H1 (cell line): ENCODE measurements around the gene GAS7. TPM values are rescaled to one million over a fixed set of nuclear protein-coding genes. Genes with fewer than 3 reads are reported as not detected.

Source experiments
- CTCF ChIA-PET: fragments of 300-600 bp; sonication (Branson Sonifier 250); formaldehyde crosslinking; loops from one replicate; lab custom pipeline; 2021; ENCODE audit not compliant: partially characterized antibody; lab: Charles Lee
- POLR2A ChIA-PET: fragments of 300-600 bp; sonication (Branson Sonifier 250); formaldehyde crosslinking; loops from one replicate; lab custom pipeline; 2021; ENCODE audit warnings: inconsistent platforms; ENCODE audit not compliant: partially characterized antibody; lab: Charles Lee
- DNase-seq, 2 experiments: peaks; one replicate each; pipeline versions ENCODE4 v3.0.0 to v3.0.0-alpha.2; 2010 to 2022; ENCODE audit warnings: low spot score in 2 of 2, low read depth in 1 of 2, mixed read lengths in 1 of 2
- FAIRE-seq: peaks from 2 replicates; lab custom pipeline; 2011; peaks lifted over from hg19 to GRCh38; lab: Jason Lieb, UNC
- H2AFZ ChIP-seq: 2 replicates; pipeline ENCODE4 v1.8.1; 2012; ENCODE audit warnings: low read length, inconsistent platforms
- H2AK5ac ChIP-seq: 2 replicates; pipeline ENCODE4 v1.6.1; 2013; ENCODE audit warnings: low read depth, low read length
- H2BK120ac ChIP-seq: replicated peaks from 2 replicates; pipeline ENCODE3; 2013; ENCODE audit warnings: low read depth, low read length, inconsistent platforms
- H2BK12ac ChIP-seq: 2 replicates; pipeline ENCODE4 v1.6.1; 2013; ENCODE audit warnings: low read depth, low read length
- H2BK15ac ChIP-seq: 2 replicates; pipeline ENCODE4 v1.6.1; 2013; ENCODE audit warnings: low read length
- H2BK20ac ChIP-seq: 2 replicates; pipeline ENCODE4 v1.6.1; 2013; ENCODE audit warnings: low read length
- H2BK5ac ChIP-seq: 2 replicates; pipeline ENCODE4 v1.6.1; 2013; ENCODE audit warnings: low read depth, low read length
- H3K14ac ChIP-seq: 2 replicates; pipeline ENCODE4 v1.6.1; 2013; ENCODE audit warnings: inconsistent platforms; ENCODE audit not compliant: insufficient read length
- H3K18ac ChIP-seq: 2 replicates; pipeline ENCODE4 v1.6.1; 2013; ENCODE audit warnings: low read length; ENCODE audit errors: extremely low read depth
- H3K23ac ChIP-seq: 2 replicates; pipeline ENCODE4 v1.6.1; 2013; ENCODE audit warnings: inconsistent platforms; ENCODE audit not compliant: insufficient read length
- H3K23me2 ChIP-seq: 2 replicates; pipeline ENCODE4 v1.6.1; 2013; ENCODE audit warnings: low read depth, low read length
- H3K27ac ChIP-seq: 2 replicates; pipeline ENCODE4 v1.6.1; 2011; ENCODE audit warnings: low read depth, low read length, inconsistent platforms
- H3K27me3 ChIP-seq, 4 experiments: replicated peaks in 1 of 4; 1 replicate in 1 of 4; 2 replicates in 3 of 4; pipeline versions ENCODE4 v1.6.1 to v1.8.1; 2011 to 2013; ENCODE audit warnings: low read length in 3 of 4, mild to moderate bottlenecking in 3 of 4, inconsistent platforms in 2 of 4, mixed read lengths in 2 of 4, moderate library complexity in 1 of 4; ENCODE audit not compliant: control insufficient read depth in 3 of 4, insufficient read depth in 3 of 4; ENCODE audit errors: extremely low read depth in 1 of 4
- H3K36me3 ChIP-seq, 4 experiments: 2 replicates each; pipeline versions ENCODE4 v1.6.1 to v1.8.1; 2011 to 2013; ENCODE audit warnings: mild to moderate bottlenecking in 4 of 4, low read length in 3 of 4, moderate library complexity in 2 of 4, control low read depth in 1 of 4, inconsistent platforms in 1 of 4; ENCODE audit not compliant: insufficient read depth in 4 of 4, control insufficient read depth in 2 of 4
- H3K4ac ChIP-seq: replicated peaks from 2 replicates; pipeline ENCODE3; 2013; ENCODE audit warnings: low read length, low read depth, mixed read lengths, inconsistent platforms; ENCODE audit not compliant: insufficient read length
- H3K4me1 ChIP-seq, 4 experiments: replicated peaks in 1 of 4; 1 replicate in 1 of 4; 2 replicates in 3 of 4; pipeline versions ENCODE4 v1.6.1 to v1.8.1; 2011 to 2013; ENCODE audit warnings: low read length in 3 of 4, inconsistent platforms in 2 of 4, mixed read lengths in 1 of 4; ENCODE audit not compliant: insufficient read depth in 4 of 4, control insufficient read depth in 3 of 4
- H3K4me2 ChIP-seq, 2 experiments: 2 replicates each; pipeline versions ENCODE4 v1.6.1 to v1.8.1; 2011 to 2013; ENCODE audit warnings: low read depth in 2 of 2, low read length in 2 of 2, control low read depth in 1 of 2, inconsistent platforms in 1 of 2, mild to moderate bottlenecking in 1 of 2; ENCODE audit not compliant: insufficient read depth in 1 of 2
- H3K4me3 ChIP-seq, 4 experiments: fragments of 200-600, 300-600 bp in 1 of 4; sonication (generic), shearing (Covaris generic), sonication (Bioruptor Twin) in 1 of 4; 2 replicates each; pipeline versions ENCODE4 v1.5.1 to v1.8.1; 2011 to 2016; ENCODE audit warnings: low read length in 4 of 4, low read depth in 3 of 4, control low read depth in 2 of 4, inconsistent platforms in 2 of 4, mild to moderate bottlenecking in 2 of 4, mixed read lengths in 1 of 4, moderate library complexity in 1 of 4; ENCODE audit not compliant: insufficient read depth in 2 of 4; ENCODE audit errors: extremely low read depth in 1 of 4
- H3K56ac ChIP-seq: replicated peaks from 2 replicates; pipeline ENCODE3; 2013; ENCODE audit warnings: low read depth, mild to moderate bottlenecking, mixed read lengths, low read length, inconsistent platforms; ENCODE audit not compliant: insufficient read length
- H3K79me1 ChIP-seq: 2 replicates; pipeline ENCODE4 v1.6.1; 2013; ENCODE audit warnings: low read depth, low read length, control low read depth
- H3K79me2 ChIP-seq, 2 experiments: 2 replicates each; pipeline versions ENCODE4 v1.6.1 to v1.8.1; 2012 to 2013; ENCODE audit warnings: low read length in 2 of 2, mild to moderate bottlenecking in 2 of 2, inconsistent platforms in 1 of 2; ENCODE audit not compliant: insufficient read depth in 2 of 2, control insufficient read depth in 1 of 2
- H3K9ac ChIP-seq, 4 experiments: replicated peaks in 1 of 4; 1 replicate in 1 of 4; 2 replicates in 3 of 4; pipeline versions ENCODE4 v1.6.1 to v1.8.1; 2011 to 2013; ENCODE audit warnings: low read depth in 3 of 4, low read length in 3 of 4, control low read depth in 2 of 4, mild to moderate bottlenecking in 2 of 4, moderate library complexity in 2 of 4, inconsistent platforms in 1 of 4; ENCODE audit errors: extremely low read depth in 1 of 4
- H3K9me3 ChIP-seq, 2 experiments: 2 replicates each; pipeline versions ENCODE4 v1.6.1 to v1.8.1; 2012 to 2013; ENCODE audit warnings: mild to moderate bottlenecking in 2 of 2, moderate library complexity in 2 of 2, control low read depth in 1 of 2, inconsistent platforms in 1 of 2, low read depth in 1 of 2, low read length in 1 of 2, mixed read lengths in 1 of 2; ENCODE audit not compliant: insufficient read depth in 2 of 2
- H4K20me1 ChIP-seq, 2 experiments: replicated peaks in 1 of 2; 2 replicates each; pipeline versions ENCODE3 to v1.8.1; 2011 to 2013; ENCODE audit warnings: inconsistent platforms in 2 of 2, low read length in 2 of 2, mild to moderate bottlenecking in 1 of 2; ENCODE audit not compliant: insufficient read depth in 2 of 2, control insufficient read depth in 1 of 2
- H4K5ac ChIP-seq: 2 replicates; pipeline ENCODE4 v1.6.1; 2013; ENCODE audit warnings: low read length, low read depth, mixed read lengths, inconsistent platforms; ENCODE audit not compliant: insufficient read length
- H4K8ac ChIP-seq: 2 replicates; pipeline ENCODE4 v1.8.0; 2013; ENCODE audit warnings: mild to moderate bottlenecking, moderate library complexity, low read length, inconsistent platforms; ENCODE audit not compliant: insufficient read depth; ENCODE audit errors: extremely low read depth
- H4K91ac ChIP-seq: replicated peaks from 2 replicates; pipeline ENCODE3; 2013; ENCODE audit warnings: low read length, mixed read lengths, inconsistent platforms; ENCODE audit not compliant: insufficient read length
- ASH2L ChIP-seq: fragments of 200-600, 300-600 bp; sonication (generic); IDR thresholded peaks from one replicate; pipeline ENCODE4 v1.7.1; 2017; ENCODE audit warnings: low read length
- BCL11A ChIP-seq, 2 experiments: IDR thresholded peaks; one replicate each; pipeline ENCODE4 v1.6.1; 2011; ENCODE audit warnings: low read depth in 2 of 2, low read length in 2 of 2, mild to moderate bottlenecking in 2 of 2
- CHD2 ChIP-seq: IDR thresholded peaks from 2 replicates; pipeline ENCODE4 v1.6.1; 2012; ENCODE audit warnings: low read length, improper control_type of control experiment
- CREB1 ChIP-seq: IDR thresholded peaks from 2 replicates; pipeline ENCODE4 v1.6.1; 2012; ENCODE audit warnings: inconsistent platforms
- GABPA ChIP-seq: IDR thresholded peaks from 2 replicates; pipeline ENCODE4 v1.6.1; 2011; ENCODE audit warnings: mild to moderate bottlenecking, low read length, moderate library complexity, borderline replicate concordance; ENCODE audit not compliant: insufficient read depth
- GTF2F1 ChIP-seq: IDR thresholded peaks from 2 replicates; pipeline ENCODE4 v1.6.1; 2012; ENCODE audit warnings: low read depth, low read length, improper control_type of control experiment, borderline replicate concordance
- HDAC6 ChIP-seq: IDR thresholded peaks from one replicate; pipeline ENCODE4 v1.7.1; 2012; ENCODE audit warnings: low read depth, mild to moderate bottlenecking, inconsistent platforms, low read length, moderate library complexity
- JUN ChIP-seq: IDR thresholded peaks from 2 replicates; pipeline ENCODE4 v1.6.1; 2011; ENCODE audit warnings: low read depth, mild to moderate bottlenecking, improper control_type of control experiment, low read length
- MAFK ChIP-seq: IDR thresholded peaks from 2 replicates; pipeline ENCODE4 v1.6.1; 2012; ENCODE audit warnings: low read depth, mild to moderate bottlenecking, improper control_type of control experiment, low read length
- RAD21 ChIP-seq, 2 experiments: IDR thresholded peaks in 1 of 2; conservative IDR thresholded peaks in 1 of 2; 2 replicates each; pipeline ENCODE4 v1.6.1; 2011; ENCODE audit warnings: low read depth in 2 of 2, low read length in 2 of 2, improper control_type of control experiment in 1 of 2, inconsistent platforms in 1 of 2, mild to moderate bottlenecking in 1 of 2, moderate library complexity in 1 of 2
- RBBP5 ChIP-seq: IDR thresholded peaks from 2 replicates; pipeline ENCODE4 v1.7.1; 2012; ENCODE audit warnings: low read depth, mild to moderate bottlenecking, inconsistent platforms, low read length, moderate library complexity, borderline replicate concordance
- SIX5 ChIP-seq: IDR thresholded peaks from 2 replicates; pipeline ENCODE4 v1.6.1; 2011; ENCODE audit warnings: mild to moderate bottlenecking, low read depth, low read length
- SP4 ChIP-seq: IDR thresholded peaks from 2 replicates; pipeline ENCODE4 v1.6.1; 2012; ENCODE audit warnings: low read length, inconsistent platforms
- SUZ12 ChIP-seq: fragments of 200-600 bp; sonication (generic); IDR thresholded peaks from 2 replicates; pipeline ENCODE4 v1.6.1; 2012; ENCODE audit warnings: mild to moderate bottlenecking, inconsistent platforms, low read length, moderate library complexity, mixed read lengths
- WGBS, 2 experiments: shearing (Covaris generic) in 1 of 2; methylation state at CpG; one replicate each; pipeline versions ENCODE4 v1.1.6 to v1.1.7; 2013 to 2015; ENCODE audit warnings: low lambda C conversion rate in 2 of 2, mixed read lengths in 2 of 2, inconsistent platforms in 1 of 2, low coverage in 1 of 2, missing lambda C conversion rate in 1 of 2; ENCODE audit not compliant: insufficient replicate concordance in 2 of 2, insufficient coverage in 1 of 2, insufficient read length in 1 of 2; ENCODE audit errors: extremely low coverage in 1 of 2, missing lambda C conversion rate in 1 of 2; 5-methylcytosine and 5-hydroxymethylcytosine counted together
- polyA plus RNA-seq, 7 experiments: library from polyadenylated mRNA; depleted of rRNA in 3 of 7; stranded (reverse) in 5 of 7; unstranded in 2 of 7; fragments of >200 nt in 5 of 7; fragments of 200-250 nt in 2 of 7; gene quantifications; 1 replicate in 5 of 7; 2 replicates in 1 of 7; 4 replicates in 1 of 7; pipeline versions ENCODE4 v1.2.1 to v1.2.3, GENCODE V29; 2011 to 2013; ENCODE audit warnings: missing spikeins in 2 of 7, mixed read lengths in 2 of 7
- total RNA-seq: library from RNA; stranded (reverse); fragmentation: NEBNext Ultra II Directional; extraction: Animal tissue kit (Norgen Biotek cat#: 25700); gene quantifications from 2 replicates; pipeline ENCODE4 v1.2.1, GENCODE V29; 2021

Gene GAS7
- total and polyA plus RNA-seq, 2 of the 8 experiments (the other 6 are each of a cell fraction or from before 2014, with no cell fraction given), result 5.0 to 14.5 TPM

- H3K23me2 ChIP-seq, result no peaks in the 10 kb centered on the region
- CTCF ChIA-PET, result interaction anchor here (0.6 to 1.2 kb wide), 3 partner anchors 106 to 828 kb away, joined by 3 to 4 read pairs (median 3); no protein-coding TSS in a partner anchor
- H3K4me1 ChIP-seq, result peaks cover 2 to 26% (median 16%) of the 10 kb centered on the region in 4 experiments
- H3K56ac ChIP-seq, result no peak overlapping the region
- no peak overlapping the region; the same call in 1 of the 2 replicates for H4K8ac ChIP-seq
- H3K23ac ChIP-seq, result no peak overlapping the region
- no peak overlapping the region for H2BK15ac ChIP-seq
- no peak overlapping the region for H3K4ac ChIP-seq
- H3K27me3 ChIP-seq, result no peaks in the 10 kb centered on the region
- H3K18ac ChIP-seq, result no peak overlapping the region
- peak overlapping the region; percentile 34 for H4K91ac ChIP-seq
- no peak overlapping the region for H4K5ac ChIP-seq
- DNase-seq, result no peak
- 0 out of 2 replicates have a peak overlapping the region, but pooled peaks have one; percentile 34 for H2BK20ac ChIP-seq
- FAIRE-seq, result no peak
- POLR2A ChIA-PET, result interaction anchor here (0.7 to 1.2 kb wide), 2 partner anchors 57 to 420 kb away, joined by 3 read pairs; no protein-coding TSS in a partner anchor
- H3K9me3 ChIP-seq, result no peaks in the 10 kb centered on the region
- H3K36me3 ChIP-seq, result no peaks in the 10 kb centered on the region
- no peak overlapping the region for H3K27ac ChIP-seq
- 92% methylated on average over 8 of the region's 12 CpGs; no CpG with 5 or more reads in 1 of the 2 experiments for WGBS, 2 experiments
- no peak overlapping the region for H3K4me2 ChIP-seq
- TF ChIP-seq ASH2L (no peak), SUZ12 (no peak), RBBP5 (no peak), SP4 (no peak), JUN (no peak), GTF2F1 (no peak), RAD21 (IDR thresholded peaks at IDR 0.05 in 1 of 2, conservative IDR thresholded peaks at IDR 0.05 in 1 of 2; ENCODE audit: low read depth in 2 of 2, low read length in 2 of 2) (no peak), HDAC6 (no peak), SIX5 (no peak), CHD2 (no peak), CREB1 (no peak), MAFK (no peak), GABPA (no peak), BCL11A (IDR thresholded peaks at IDR 0.05; ENCODE audit: low read depth in 2 of 2, low read length in 2 of 2) (no peak)
- H2BK12ac ChIP-seq, result no peak overlapping the region
- no peak overlapping the region for H3K9ac ChIP-seq
- H2BK120ac ChIP-seq, result no peak overlapping the region
- no peak overlapping the region for H3K4me3 ChIP-seq
- H2AFZ ChIP-seq, result no peak overlapping the region
- H3K14ac ChIP-seq, result no peak overlapping the region
- H2AK5ac ChIP-seq, result peak overlapping the region; percentile 10; the same call in 1 of the 2 replicates
- H3K79me1 ChIP-seq, result no peaks in the 10 kb centered on the region
- no peaks in the 10 kb centered on the region for H3K79me2 ChIP-seq
- no peaks in the 10 kb centered on the region for H4K20me1 ChIP-seq
- peak overlapping the region; percentile 2; the same call in 1 of the 2 replicates for H2BK5ac ChIP-seq
Measured at GRCh38 chr17:10120749-10121148, 77.7 kb downstream of the GAS7 start.
